Nephron progenitor cell (in vitro differentiated cells): Measurements from ENCODE around the gene PROB1.
"Not testable (repeated sequence)": the region's sequence is repeated elsewhere in the genome, so short reads cannot be mapped to it uniquely, and the experiment has no call there.

Source experiments
- DNase-seq: peaks from one replicate; pipeline ENCODE4 v3.0.0; 2021
- H3K27ac Mint-ChIP-seq: 2 replicates; pipeline ENCODE4 v1.8.0; 2021; ENCODE audit warnings: mild to moderate bottlenecking, moderate library complexity, mixed read lengths
- H3K27me3 Mint-ChIP-seq: 2 replicates; pipeline ENCODE4 v1.8.0; 2021; ENCODE audit warnings: mild to moderate bottlenecking, low read depth, mixed read lengths; ENCODE audit not compliant: poor library complexity
- H3K36me3 Mint-ChIP-seq: 2 replicates; pipeline ENCODE4 v1.8.0; 2021; ENCODE audit warnings: low read depth, mixed read lengths
- H3K4me1 Mint-ChIP-seq: 2 replicates; pipeline ENCODE4 v1.8.0; 2021; ENCODE audit warnings: mixed read lengths
- H3K4me3 Mint-ChIP-seq: 2 replicates; pipeline ENCODE4 v1.8.0; 2021; ENCODE audit warnings: mild to moderate bottlenecking, moderate library complexity, mixed read lengths
- H3K9me3 Mint-ChIP-seq: 2 replicates; pipeline ENCODE4 v1.8.0; 2021; ENCODE audit warnings: mild to moderate bottlenecking, moderate library complexity, mixed read lengths
- TF ChIP-seq, protein P1 (sequence below): fragments of 200-600 bp; sonication (generic); IDR thresholded peaks from 2 replicates; pipeline ENCODE4 v1.5.0; 2021; ENCODE audit warnings: antibody characterized with exemption

The PROB1 gene

DNA sequence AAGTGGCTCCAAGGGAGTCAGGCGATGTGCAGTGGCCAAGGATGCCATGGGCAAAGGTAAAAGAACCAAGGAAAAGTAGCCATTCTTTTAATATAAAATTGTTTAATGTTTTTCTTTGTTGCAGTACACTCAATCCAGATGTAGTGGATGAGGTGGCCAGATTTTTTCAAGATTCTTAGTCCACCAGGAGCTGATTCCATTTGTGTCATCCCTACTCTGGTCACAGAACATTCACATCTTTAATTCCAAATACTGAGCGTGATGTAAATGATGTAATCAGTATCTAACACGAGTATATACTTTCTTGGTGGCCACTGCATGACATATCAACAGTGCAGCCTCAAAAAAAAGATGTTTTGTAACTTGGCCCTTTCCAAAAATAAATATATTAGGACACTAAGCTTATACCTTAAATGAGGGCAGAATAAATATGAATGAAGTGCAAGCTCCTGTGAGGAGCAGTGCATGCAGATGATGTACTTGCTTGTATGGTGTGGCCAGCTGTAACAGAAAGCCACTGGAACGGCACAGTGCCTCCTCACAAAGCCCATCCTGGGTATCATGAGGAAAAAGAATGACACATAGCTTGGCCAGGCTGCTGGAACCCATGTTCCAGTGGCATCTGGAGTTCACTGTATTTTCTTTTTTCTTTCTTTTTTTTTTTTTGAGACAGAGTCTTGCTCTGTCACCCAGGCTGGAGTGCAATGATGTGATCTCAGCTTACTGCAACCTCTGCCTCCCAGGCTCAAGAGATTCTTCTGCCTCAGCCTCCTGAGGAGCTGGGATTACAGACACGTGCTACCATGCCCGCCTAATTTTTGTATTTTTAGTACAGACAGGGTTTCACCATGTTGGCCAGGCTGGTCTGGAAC lies 15.5 kb upstream of the PROB1 start:
- Mint-ChIP-seq H3K4me3 (no peak overlapping the region), H3K27me3 (peaks cover 4% of the 10 kb centered on the region), H3K36me3 (peaks cover 20% of the 10 kb centered on the region), H3K9me3 (no peaks in the 10 kb centered on the region), H3K4me1 (peaks cover 4% of the 10 kb centered on the region), H3K27ac (no peak overlapping the region)
- DNase-seq, result no peak
- TF ChIP-seq, protein P1, sequence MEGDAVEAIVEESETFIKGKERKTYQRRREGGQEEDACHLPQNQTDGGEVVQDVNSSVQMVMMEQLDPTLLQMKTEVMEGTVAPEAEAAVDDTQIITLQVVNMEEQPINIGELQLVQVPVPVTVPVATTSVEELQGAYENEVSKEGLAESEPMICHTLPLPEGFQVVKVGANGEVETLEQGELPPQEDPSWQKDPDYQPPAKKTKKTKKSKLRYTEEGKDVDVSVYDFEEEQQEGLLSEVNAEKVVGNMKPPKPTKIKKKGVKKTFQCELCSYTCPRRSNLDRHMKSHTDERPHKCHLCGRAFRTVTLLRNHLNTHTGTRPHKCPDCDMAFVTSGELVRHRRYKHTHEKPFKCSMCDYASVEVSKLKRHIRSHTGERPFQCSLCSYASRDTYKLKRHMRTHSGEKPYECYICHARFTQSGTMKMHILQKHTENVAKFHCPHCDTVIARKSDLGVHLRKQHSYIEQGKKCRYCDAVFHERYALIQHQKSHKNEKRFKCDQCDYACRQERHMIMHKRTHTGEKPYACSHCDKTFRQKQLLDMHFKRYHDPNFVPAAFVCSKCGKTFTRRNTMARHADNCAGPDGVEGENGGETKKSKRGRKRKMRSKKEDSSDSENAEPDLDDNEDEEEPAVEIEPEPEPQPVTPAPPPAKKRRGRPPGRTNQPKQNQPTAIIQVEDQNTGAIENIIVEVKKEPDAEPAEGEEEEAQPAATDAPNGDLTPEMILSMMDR, result no peak

DNA sequence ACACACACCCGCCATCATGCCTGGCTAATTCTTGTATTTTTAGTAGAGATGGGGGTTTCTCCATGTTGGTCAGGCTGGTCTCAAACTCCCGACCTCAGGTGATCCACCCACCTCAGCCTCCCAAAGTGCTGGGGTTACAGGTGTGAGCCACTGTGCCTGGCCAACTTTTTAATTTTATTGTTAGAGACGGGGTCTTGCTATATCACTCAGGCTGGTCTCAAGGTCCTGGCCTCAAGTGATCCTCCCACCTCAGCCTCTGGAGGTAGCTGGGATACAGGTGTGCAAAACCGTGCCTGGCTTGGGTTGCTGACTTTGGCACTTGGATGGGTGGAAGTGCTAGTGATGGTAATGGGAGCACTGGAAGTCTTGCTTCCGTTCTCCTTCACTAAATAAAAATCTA lies 14.2 kb upstream of the PROB1 start:
- H3K27ac Mint-ChIP-seq, H3K27me3 Mint-ChIP-seq, H3K4me3 Mint-ChIP-seq, H3K9me3 Mint-ChIP-seq, DNase-seq: not testable (repeated sequence)
- Mint-ChIP-seq H3K4me1 (peaks cover 11% of the 10 kb centered on the region), H3K36me3 (peaks cover 15% of the 10 kb centered on the region)

DNA sequence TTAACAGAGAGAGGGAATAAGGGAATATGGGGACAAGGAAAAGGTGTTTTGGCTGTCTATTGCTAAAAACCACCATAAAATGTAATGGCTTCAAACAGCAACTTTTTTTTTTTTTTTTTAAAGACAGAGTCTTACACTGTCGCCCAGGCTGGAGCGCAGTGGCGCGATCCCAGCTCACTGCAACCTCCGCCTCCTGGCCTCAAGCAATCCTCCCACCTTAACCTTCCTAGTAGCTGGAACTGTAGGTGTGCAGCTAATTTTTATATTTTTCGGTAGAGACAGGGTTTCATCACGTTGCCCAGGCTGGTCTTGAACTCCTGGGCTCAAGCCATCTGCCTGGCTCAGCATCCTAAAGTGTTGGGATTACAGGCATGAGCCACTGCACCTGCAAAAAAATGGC lies 13.3 kb upstream of the PROB1 start:
- no peak overlapping the region for H3K4me3 Mint-ChIP-seq
- no peak overlapping the region for H3K27ac Mint-ChIP-seq
- H3K36me3 Mint-ChIP-seq, result peaks cover 8% of the 10 kb centered on the region
- peaks cover 9% of the 10 kb centered on the region for H3K27me3 Mint-ChIP-seq
- TF ChIP-seq, protein P1, result no peak
- H3K4me1 Mint-ChIP-seq, result peaks cover 17% of the 10 kb centered on the region
- H3K9me3 Mint-ChIP-seq, result no peaks in the 10 kb centered on the region
- DNase-seq, result no peak

DNA sequence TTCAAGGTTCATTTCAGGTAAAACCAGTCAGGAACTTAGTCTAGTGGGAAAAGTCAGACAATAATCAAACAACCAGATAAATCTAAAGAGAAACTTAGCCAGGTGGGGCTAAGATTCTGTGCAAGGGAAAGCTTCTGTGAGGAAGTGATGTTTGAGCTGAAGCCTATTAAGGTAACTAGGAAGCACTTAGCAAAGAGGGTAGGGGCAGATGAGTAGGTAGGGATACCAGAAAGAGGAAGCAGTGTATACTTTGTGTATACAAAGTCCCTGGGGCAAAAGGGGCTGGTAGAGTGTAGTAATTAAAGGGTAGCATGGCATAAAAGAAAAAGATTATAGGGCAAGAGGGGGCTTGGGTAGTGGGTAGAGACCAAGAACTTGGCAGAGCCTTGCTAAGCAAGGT lies 12.6 kb upstream of the PROB1 start:
- TF ChIP-seq, protein P1, result no peak
- H3K4me1 Mint-ChIP-seq, result peaks cover 23% of the 10 kb centered on the region
- no peak for DNase-seq
- no peak overlapping the region for H3K27ac Mint-ChIP-seq
- no peaks in the 10 kb centered on the region for H3K9me3 Mint-ChIP-seq
- H3K27me3 Mint-ChIP-seq, result peaks cover 9% of the 10 kb centered on the region
- H3K4me3 Mint-ChIP-seq, result no peak overlapping the region
- H3K36me3 Mint-ChIP-seq, result peaks cover 1% of the 10 kb centered on the region

DNA sequence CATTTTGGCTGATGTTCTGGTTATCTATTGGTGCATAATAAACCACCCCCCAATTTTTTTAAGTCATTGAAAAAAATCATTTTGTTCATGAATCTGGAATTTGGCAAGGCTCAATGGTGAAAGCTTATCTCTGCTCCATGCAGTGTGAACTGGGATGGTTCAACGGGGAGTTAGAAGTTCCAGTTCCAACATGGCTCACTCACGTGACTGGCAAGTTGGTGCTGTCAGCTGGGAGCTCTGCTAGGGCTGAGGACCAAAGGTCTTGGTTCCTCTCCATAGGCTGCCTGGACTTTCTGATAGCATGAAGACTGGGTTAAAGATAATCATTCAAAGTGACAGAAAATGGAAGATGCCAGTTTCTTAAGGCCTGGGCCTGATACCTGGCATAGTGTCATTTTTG lies 12.1 kb upstream of the PROB1 start:
- H3K27me3 Mint-ChIP-seq, result peaks cover 9% of the 10 kb centered on the region
- H3K27ac Mint-ChIP-seq, result peak overlapping the region; percentile 29
- peaks cover 25% of the 10 kb centered on the region for H3K4me1 Mint-ChIP-seq
- H3K4me3 Mint-ChIP-seq, result no peak overlapping the region
- TF ChIP-seq, protein P1, result no peak
- DNase-seq, result no peak
- H3K9me3 Mint-ChIP-seq, result no peaks in the 10 kb centered on the region
- H3K36me3 Mint-ChIP-seq, result no peaks in the 10 kb centered on the region

DNA sequence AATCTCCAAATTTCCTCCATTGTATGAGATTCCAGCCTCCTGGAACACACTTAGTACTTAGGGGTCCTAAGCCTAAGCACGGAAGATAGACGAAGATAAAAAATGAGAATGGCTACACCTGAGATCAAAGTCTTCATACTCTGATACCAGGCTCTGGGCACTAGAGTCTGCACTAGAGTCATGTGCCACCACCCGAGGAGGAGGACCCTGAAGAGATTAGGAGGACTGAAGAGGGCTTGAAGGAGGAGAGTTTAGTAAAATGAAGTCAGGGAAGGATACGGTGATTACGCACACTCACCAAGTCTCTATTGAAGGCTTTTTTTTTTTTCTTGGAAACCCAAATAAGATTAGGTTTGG lies 9.6 kb upstream of the PROB1 start:
- peaks cover 4% of the 10 kb centered on the region for H3K36me3 Mint-ChIP-seq
- TF ChIP-seq, protein P1, result no peak
- H3K4me1 Mint-ChIP-seq, result peaks cover 25% of the 10 kb centered on the region
- H3K27me3 Mint-ChIP-seq, result peaks cover 6% of the 10 kb centered on the region
- DNase-seq, result no peak
- peak overlapping the region; percentile 99 for H3K27ac Mint-ChIP-seq
- H3K9me3 Mint-ChIP-seq, result no peaks in the 10 kb centered on the region
- H3K4me3 Mint-ChIP-seq, result peak overlapping the region; percentile 93
